SH-SY5Y (cell line): Measurements from ENCODE around the gene MED8.

Experiments used
- GATA2 ChIP-seq: IDR thresholded peaks from 2 replicates; pipeline ENCODE4 v1.6.1; 2011; ENCODE audit warnings: mild to moderate bottlenecking, low read depth, low read length
- GATA3 ChIP-seq: IDR thresholded peaks from 2 replicates; pipeline ENCODE4 v1.6.1; 2011; ENCODE audit warnings: low read depth, mild to moderate bottlenecking, low read length, moderate library complexity

MED8 gene

DNA sequence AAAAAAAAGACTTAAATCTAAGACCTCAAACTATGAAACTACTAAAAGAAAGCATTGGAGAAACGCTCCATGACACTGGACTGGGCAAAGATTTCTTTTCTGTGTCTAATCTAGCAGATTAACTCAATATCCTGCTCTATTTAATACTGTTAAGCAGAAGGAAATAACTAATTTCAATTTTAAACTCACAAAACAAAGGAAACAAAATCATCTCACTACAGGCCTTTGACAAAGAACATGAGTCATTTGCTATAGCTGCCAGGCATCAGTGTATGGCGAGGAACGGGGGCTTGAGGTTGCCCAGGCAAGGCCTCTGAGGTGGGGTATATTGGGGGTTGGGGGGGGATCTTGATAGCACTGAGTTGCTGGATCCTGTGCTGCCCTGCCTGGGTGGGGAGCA, 21.0 kb upstream of the MED8 start:
- TF ChIP-seq GATA2 = no peak
- TF ChIP-seq GATA3 = no peak

DNA sequence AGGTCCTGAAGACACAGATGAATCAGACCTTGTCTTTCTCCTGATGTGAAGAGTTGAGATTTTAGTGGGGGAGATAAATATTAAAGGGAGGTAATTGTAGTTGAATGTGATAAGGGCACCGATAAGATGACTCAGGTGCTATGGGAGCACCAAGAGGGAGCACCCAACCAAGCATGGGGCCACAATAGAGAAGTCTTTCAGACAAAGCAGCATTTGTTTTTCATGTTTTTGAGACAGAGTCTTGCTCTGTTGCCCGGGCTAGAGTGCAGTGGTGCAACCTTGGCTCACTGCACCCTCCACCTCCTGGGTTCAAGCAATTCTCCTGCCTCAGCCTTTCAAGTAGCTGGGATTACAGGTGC, 16.3 kb upstream of the MED8 start:
- no peak for TF ChIP-seq GATA3
- TF ChIP-seq GATA2 = no peak

DNA sequence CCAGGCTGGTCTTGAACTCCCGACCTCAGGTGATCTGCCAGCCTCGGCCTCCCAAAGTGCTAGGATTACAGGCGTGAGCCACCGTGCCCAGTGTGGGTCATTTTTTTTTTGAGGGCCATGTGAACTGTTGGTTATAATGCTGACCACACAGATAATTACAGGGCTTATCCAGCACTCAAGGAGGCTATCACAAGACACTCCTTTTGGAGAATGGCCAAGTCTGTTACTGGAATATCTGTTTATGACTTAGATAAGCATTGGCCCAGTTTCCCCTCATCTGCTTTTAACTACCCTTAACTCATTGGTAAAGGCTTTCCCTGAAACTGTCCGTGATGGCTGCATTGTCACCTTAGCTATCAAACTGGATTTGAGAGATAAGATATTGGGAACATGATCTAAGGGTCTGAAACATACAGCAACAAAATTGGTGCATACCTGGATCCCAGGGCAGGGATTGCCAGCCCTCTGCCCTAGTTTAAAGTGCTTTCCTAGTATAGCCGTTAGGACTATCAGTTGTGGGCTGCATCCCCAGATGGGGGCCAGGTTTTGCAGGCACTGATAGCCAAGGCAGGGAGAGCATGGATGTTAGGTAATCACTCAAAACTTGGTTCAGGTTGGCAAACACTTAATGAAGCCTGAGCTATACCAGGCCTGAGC, 15.7 kb upstream of the MED8 start:
- TF ChIP-seq GATA2 = no peak
- TF ChIP-seq GATA3 = no peak

DNA sequence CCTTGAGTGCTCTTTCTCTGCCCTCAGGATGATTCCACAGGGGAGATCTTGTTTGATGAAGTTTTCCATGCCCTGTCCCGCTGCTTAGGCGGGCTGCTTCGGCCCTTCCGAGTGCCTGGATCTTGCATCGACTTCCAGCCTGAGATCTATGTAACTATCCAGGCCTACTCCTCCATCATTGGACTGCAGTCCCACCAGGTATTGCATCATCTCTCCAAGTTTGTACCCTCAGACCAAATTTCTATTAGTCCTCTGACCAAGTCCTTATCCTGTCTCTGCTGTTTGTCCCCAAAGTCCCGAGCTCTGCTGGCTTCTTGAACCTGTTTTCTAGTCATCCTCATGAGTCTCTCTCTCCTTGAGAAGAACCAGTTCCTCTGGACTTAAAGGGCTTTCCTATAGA, 14.8 kb upstream of the MED8 start:
- TF ChIP-seq GATA2 (no peak), GATA3 (no peak)

DNA sequence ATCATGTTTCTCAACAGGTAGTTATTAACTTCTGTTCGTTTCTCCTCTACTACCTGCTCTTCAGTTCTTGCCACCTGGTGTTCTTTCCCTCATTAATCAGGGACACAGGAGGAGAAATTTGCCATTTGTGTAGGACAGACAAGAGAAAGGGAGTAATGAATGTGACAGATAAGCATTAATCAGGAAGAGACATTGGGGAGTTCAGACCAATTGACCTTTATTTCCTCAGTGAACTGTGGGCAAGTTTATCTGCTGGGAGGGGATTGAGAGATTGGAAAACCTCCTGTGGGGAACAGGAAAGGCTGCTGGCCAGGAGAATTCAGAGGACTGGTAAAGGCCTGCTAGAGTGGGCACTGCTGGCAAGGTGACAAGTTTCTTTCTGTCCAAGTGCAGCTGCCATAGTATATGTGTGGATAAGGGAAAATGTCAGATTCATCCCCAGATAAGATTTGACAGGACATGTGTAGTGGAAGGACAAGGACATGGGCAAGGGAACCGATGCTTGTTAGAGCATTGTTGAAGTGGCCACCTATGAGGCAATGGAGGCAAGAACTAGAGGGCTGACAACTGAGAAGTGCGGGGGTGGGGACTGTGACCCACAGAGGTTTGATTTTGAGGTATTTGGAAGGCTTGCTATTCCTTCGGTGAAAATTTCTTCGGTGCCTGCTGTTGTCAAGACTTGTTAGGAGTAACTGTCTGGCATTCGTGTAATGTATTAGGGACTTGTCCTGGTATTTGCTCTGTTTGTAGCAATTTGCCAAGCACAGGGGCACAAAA, 12.7 kb upstream of the MED8 start:
- TF ChIP-seq GATA3 (no peak), GATA2 (peak; percentile 39; the same call in 1 of the 2 replicates)

DNA sequence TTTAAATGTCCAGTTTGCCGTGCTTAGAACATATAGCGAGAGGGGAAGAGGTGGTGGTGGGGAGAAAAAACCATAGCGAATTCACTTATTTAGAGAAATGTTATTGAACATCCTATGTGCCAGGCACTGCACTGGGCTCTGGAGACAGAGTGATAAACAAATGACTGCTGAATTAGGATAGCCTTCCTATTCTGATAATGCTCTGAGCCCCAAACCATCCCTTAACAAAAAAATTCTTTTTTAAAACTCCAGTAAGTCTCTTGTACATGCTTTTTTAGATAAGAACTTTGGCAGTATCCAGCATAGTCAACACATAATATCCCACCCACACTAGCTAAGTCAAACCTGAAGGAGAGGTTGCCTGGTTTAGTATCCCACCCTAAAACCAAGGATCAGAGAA, 8.6 kb upstream of the MED8 start:
- TF ChIP-seq GATA2 (no peak), GATA3 (no peak)

DNA sequence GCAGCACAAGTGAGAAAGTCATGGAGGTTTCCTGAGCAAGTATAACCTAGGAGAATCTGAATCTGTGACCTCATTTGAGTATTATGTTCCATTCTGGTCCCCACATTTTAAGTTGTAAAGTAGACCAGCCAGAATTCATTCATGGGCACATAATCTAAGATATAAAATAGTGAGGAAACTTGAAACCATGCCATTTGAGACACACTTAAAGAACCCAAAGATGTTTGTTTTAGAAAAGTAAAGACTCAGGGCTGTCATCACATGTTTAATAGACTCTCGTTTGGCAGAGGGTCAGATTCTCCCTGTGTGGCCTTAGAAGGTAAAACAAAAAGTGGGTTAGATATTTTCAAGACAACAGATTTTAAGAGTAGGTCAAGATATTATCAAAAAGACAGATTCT, 6.5 kb upstream of the MED8 start:
- TF ChIP-seq GATA3 (no peak), GATA2 (no peak)

DNA sequence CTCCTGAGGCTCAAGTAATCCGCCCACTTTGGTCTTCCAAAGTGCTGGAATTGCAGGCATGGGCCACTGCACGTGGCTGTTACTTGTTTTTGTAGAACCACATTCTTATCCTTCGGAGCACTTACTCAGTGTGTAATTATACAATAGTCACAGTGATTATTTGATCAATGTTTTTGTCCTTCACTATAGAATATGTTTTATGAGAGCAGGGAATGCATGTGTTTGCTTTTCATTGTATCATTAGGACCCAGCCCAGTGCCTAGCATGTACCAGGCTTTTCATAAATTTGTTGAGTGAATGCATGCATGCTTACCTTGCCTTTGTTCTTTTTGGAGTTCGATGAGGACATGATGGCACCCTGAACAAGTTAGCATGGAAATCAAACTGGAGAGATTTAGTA, 5.9 kb upstream of the MED8 start:
- no peak for TF ChIP-seq GATA2
- no peak for TF ChIP-seq GATA3

DNA sequence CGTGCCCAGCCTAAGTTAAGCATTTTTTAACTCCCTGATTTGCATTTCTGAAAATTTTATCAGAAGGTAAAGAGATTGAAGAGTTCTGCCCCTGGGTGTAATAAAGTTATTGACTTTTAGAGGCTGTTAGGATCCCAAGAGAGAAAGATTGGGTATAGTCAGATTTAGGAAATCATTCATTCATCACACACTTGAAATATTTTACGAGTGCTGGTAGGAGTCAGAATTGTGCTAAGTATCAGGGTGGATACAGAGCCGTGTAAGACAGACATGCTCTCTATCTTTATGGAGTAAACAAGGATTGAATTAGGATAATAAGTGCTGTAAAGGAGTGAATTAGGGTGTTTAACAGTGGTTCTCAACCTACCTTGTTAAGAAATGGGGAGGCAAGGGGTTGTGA, 3.1 kb upstream of the MED8 start:
- no peak for TF ChIP-seq GATA3

DNA sequence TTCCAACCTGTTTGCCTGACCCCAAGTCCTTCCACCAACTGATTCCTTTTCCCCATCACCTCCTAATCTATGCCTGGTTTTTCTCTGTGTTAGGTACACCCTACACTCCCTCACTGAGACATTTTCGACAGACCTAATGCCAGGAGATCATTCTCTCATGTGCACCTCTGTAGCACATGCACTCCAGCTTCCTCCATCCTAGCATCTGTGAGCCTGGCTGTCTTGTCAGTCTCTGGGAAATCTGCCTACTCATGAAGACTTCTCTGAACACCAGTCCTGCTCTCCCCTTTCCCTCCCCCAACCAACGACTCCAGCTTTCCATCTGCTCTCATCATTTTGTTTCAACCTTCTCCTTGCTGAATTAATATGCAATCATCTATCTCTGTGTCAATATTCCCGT, 987 bp downstream of the MED8 start:
- no peak for TF ChIP-seq GATA2

DNA sequence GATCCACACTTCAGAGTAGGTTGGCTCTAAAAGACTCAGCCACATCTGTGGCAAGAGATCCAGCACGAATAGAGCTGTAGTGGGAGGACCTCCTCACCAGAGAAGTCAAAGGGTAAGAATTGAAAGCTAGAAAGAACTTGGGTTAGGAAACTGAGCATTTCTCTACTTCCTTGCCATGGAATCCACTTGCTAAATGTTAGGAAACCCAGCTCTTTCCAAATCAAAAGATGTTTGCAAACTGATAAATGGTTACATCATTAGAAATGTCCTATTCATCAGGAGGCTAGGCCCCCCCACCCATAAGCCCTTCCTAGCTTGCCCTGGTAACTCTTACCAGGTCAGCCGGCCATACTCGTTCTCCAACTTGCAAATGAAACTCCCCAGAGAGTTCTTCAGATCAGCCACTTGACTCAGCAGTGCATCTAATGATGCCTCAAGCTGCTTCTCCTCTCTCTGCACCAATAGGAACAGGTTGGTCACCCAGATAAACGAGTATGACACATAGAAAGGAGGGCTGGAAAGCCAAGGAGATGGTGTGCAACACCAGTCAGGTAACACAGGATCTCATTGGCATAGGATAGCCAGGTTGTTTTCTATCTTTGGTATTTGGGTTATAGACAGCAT, 1.5 kb downstream of the MED8 start:
- TF ChIP-seq GATA3 (no peak), GATA2 (no peak)

DNA sequence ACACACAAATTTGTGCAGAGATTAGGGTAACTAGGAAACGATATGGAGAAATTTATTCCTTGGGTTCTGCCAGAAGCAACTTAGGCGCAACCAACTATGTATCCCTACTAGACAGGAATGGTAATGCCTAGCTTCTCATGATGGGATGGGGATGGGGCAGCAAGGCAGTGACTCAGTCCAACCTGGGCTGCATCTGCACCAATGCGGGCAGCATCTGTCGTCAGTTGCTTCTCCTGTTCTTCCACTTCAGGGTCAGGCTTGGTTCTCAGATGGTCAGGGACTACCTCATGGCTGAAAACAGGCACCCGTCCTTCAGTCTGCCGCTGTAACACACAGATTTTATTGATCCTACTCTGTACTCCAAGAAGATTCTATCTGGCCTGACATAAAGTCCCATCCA, 2.9 kb downstream of the MED8 start:
- TF ChIP-seq GATA3 (no peak), GATA2 (no peak)

DNA sequence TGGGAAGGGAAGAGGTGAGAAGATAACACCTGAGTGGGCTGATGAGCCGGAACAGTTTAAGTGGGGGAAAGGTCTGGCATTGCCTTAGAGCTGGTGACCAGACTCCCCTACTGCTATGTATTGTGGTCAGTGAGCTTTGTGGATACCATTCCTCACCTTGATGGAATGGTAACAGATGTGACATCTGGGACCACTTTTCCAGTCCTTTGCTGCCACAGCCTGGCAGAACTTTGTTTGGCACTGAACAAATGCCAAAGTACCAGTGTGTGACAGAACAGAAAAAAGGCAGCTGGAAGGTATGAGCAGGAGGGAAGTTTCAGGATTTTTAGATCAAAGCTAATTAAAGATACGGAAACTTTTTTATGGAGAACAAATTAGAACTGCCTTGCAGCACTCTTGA, 6.2 kb downstream of the MED8 start:
- TF ChIP-seq GATA3 = no peak
- TF ChIP-seq GATA2 = no peak

DNA sequence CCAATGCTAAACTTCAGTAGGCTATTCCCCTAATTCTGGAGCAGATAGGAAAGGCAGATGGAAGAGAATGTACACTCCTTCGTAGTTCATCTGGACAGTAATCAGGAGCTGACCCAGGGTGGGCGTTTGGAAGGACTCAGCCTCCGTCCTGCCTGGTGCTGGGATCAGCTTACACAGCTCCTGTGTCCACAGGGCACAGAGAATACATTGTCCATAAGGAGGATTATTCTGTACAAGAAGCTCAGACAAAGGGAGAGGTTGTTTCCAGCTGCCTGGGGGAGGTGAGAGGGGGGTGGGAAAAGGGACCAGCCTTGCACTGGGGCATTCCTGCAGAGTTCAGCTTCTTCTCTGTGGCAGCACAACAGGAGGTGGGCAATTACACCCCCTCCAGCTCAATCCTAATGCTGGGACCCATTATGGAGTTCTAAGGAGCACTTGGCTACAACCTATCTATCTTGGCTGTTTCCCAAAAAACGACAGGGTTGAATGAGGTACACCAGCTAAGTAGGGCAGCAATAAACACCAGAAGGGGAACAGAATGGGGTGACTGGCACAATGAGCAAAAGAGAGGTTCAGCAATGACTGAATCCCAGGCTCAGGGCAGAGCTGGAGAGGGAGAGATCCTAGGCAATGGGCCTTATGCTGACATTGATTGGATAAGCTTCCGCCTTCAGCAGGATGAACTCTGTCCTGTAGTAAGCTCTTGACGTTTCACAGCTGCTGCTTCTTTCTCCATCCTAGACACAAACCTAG, 7.4 kb downstream of the MED8 start:
- TF ChIP-seq GATA3 (no peak), GATA2 (no peak)
